Stimulated activated CD8-positive, alpha-beta memory T cell treated with anti-CD3 and anti-CD28 coated beads, Interleukin-2, amount 100 ng/mL, for 1 hour (primary cell): ENCODE data around the gene RWDD2A.
"Not testable (repeated sequence)": the region's sequence is repeated elsewhere in the genome, so short reads cannot be mapped to it uniquely, and the experiment has no call there.

Experiments used
- DNase-seq, 2 donors: peaks; one replicate each; pipeline ENCODE4 v3.0.0-alpha.2; 2020; ENCODE audit warnings: low read depth in 2 of 2

The RWDD2A gene

GRCh38 chr6:83192871-83193746, at the start of gene RWDD2A, which contains the start of gene PGM3:
Gene RWDD2A, plus strand, starts transcription at chr6:83193357. Its CDS starts 1,095 bp downstream, at chr6:83194452.
Gene PGM3, minus strand, starts transcription at chr6:83193265. Its CDS starts 2,253 bp downstream, at chr6:83191012.
- peak; percentile 77 to 80 for DNase-seq

- DNase-seq, result no peak
Measured at GRCh38 chr6:83151114-83151513, 42.0 kb upstream of the RWDD2A start.

GRCh38 chr6:83152913-83153312, 40.2 kb upstream of the RWDD2A start:
- DNase-seq, result no peak

- no peak for DNase-seq
Measured at GRCh38 chr6:83153883-83154521, 39.2 kb upstream of the RWDD2A start.

GRCh38 chr6:83155794-83156193, 37.4 kb upstream of the RWDD2A start:
- DNase-seq, result no peak

GRCh38 chr6:83160167-83160566, 33.0 kb upstream of the RWDD2A start:
- DNase-seq, result no peak

- DNase-seq, result no peak
Measured at GRCh38 chr6:83167726-83168278, 25.4 kb upstream of the RWDD2A start.

GRCh38 chr6:83168556-83168955, 24.6 kb upstream of the RWDD2A start:
- DNase-seq, result no peak

GRCh38 chr6:83169106-83169505, 24.1 kb upstream of the RWDD2A start:
- DNase-seq, result no peak

GRCh38 chr6:83169511-83169910, 23.6 kb upstream of the RWDD2A start:
- DNase-seq, result no peak

- DNase-seq, result no peak
Measured at GRCh38 chr6:83176246-83176645, 16.9 kb upstream of the RWDD2A start.

- DNase-seq, result no peak
Measured at GRCh38 chr6:83180426-83180950, 12.7 kb upstream of the RWDD2A start.

GRCh38 chr6:83182114-83182513, 11.0 kb upstream of the RWDD2A start:
- DNase-seq, result no peak

GRCh38 chr6:83183082-83183828, 9.9 kb upstream of the RWDD2A start:
- DNase-seq, result no peak

- no peak for DNase-seq
Measured at GRCh38 chr6:83185096-83185495, 8.1 kb upstream of the RWDD2A start.

GRCh38 chr6:83188501-83188900, 4.7 kb upstream of the RWDD2A start:
- no peak for DNase-seq

- no peak for DNase-seq
Measured at GRCh38 chr6:83190626-83191025, 2.5 kb upstream of the RWDD2A start.

- not testable (repeated sequence) for DNase-seq
Measured at GRCh38 chr6:83191974-83192373, 1.2 kb upstream of the RWDD2A start.

- no peak for DNase-seq
Measured at GRCh38 chr6:83192456-83192855, 701 bp upstream of the RWDD2A start.

GRCh38 chr6:83193747-83194566, 800 bp downstream of the RWDD2A start:
- DNase-seq, result no peak
